ENCODE results near the gene OR2T11. TPM values are rescaled to one million over a fixed set of nuclear protein-coding genes. Genes with fewer than 3 reads are reported as not detected.

The OR2T11 gene
- total RNA-seq, 2 donors from 2014 or later = 0.26 TPM; not detected in 1

- Histone ChIP-seq H3K4me3 (no peak overlapping the region), H3K27ac (no peak overlapping the region), H3K9me3 (no peaks in the 10 kb centered on the region), H3K4me1 (no peaks in the 10 kb centered on the region), H3K36me3 (replicated peaks in 1 of 2; ENCODE audit: insufficient read depth in 1 of 2, low read depth in 2 of 2) (no peaks in the 10 kb centered on the region), H3K27me3 (no peaks in the 10 kb centered on the region)
- intact Hi-C loops (cut with DNase I) = no loop called here
- no peak for TF ChIP-seq POLR2A (IDR thresholded peaks at IDR 0.05)
- TF ChIP-seq, protein P1, sequence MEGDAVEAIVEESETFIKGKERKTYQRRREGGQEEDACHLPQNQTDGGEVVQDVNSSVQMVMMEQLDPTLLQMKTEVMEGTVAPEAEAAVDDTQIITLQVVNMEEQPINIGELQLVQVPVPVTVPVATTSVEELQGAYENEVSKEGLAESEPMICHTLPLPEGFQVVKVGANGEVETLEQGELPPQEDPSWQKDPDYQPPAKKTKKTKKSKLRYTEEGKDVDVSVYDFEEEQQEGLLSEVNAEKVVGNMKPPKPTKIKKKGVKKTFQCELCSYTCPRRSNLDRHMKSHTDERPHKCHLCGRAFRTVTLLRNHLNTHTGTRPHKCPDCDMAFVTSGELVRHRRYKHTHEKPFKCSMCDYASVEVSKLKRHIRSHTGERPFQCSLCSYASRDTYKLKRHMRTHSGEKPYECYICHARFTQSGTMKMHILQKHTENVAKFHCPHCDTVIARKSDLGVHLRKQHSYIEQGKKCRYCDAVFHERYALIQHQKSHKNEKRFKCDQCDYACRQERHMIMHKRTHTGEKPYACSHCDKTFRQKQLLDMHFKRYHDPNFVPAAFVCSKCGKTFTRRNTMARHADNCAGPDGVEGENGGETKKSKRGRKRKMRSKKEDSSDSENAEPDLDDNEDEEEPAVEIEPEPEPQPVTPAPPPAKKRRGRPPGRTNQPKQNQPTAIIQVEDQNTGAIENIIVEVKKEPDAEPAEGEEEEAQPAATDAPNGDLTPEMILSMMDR (IDR thresholded peaks at IDR 0.05) = no peak
- ATAC-seq (no peak), DNase-seq (no peak)
- WGBS, 2 donors = 47 to 53% methylated on average over 7 of the region's 7 CpGs
These were observed 13.1 kb downstream of the OR2T11 start for GRCh38 chr1:248621770-248622169.

GRCh38 chr1:248618878-248619277, 16.0 kb downstream of the OR2T11 start:
- H3K4me1 ChIP-seq = no peaks in the 10 kb centered on the region
- no peak overlapping the region for H3K27ac ChIP-seq
- intact Hi-C loops (cut with DNase I) = no loop called here
- no peak overlapping the region for H3K4me3 ChIP-seq
- H3K9me3 ChIP-seq = no peaks in the 10 kb centered on the region
- 0 to 3% methylated on average over 3 of the region's 3 CpGs for WGBS, 2 donors
- ATAC-seq (peak; percentile 55), DNase-seq (peak; percentile 49 to 79 (median 68))
- no peaks in the 10 kb centered on the region for H3K36me3 ChIP-seq (replicated peaks in 1 of 2; ENCODE audit: insufficient read depth in 1 of 2, low read depth in 2 of 2)
- no peak for TF ChIP-seq POLR2A (IDR thresholded peaks at IDR 0.05)
- TF ChIP-seq, protein P1 (IDR thresholded peaks at IDR 0.05) = peak in 6 of 7 experiments; percentile 41 to 67 (median 58)
- no peaks in the 10 kb centered on the region for H3K27me3 ChIP-seq

- no peak for DNase-seq
- Histone ChIP-seq H3K36me3 (replicated peaks in 1 of 2; ENCODE audit: insufficient read depth in 1 of 2, low read depth in 2 of 2) (no peaks in the 10 kb centered on the region), H3K27ac (no peak overlapping the region), H3K9me3 (no peaks in the 10 kb centered on the region), H3K27me3 (no peaks in the 10 kb centered on the region), H3K4me3 (no peak overlapping the region), H3K4me1 (no peaks in the 10 kb centered on the region)
- WGBS, 2 donors = 60 to 68% methylated on average over 7 of the region's 7 CpGs
- intact Hi-C loops (cut with DNase I) = no loop called here
- no peak for ATAC-seq
- TF ChIP-seq, protein P1 (IDR thresholded peaks at IDR 0.05) = no peak
- no peak for TF ChIP-seq POLR2A (IDR thresholded peaks at IDR 0.05)
These were observed 16.8 kb downstream of the OR2T11 start for GRCh38 chr1:248618119-248618518.

DNA sequence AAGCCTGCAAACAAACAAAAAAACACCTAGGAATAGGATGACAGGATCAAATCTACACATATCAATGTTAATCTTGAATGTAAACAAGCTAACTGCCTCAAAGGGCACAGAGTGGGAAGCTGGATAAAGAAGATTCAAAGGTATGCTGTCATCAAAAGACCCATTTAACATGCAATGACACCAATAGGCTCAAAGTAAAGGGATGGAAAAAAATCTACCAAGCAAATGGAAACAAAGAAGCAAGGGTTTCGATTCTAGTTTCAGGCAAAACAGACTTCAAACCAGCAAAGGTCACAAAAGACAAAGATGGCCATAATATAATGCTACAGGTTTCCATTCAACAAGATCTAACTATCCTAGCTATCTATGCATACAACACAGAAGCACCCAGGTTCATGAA, 21.1 kb downstream of the OR2T11 start:
- Histone ChIP-seq H3K27me3 (no peaks in the 10 kb centered on the region), H3K9me3 (no peaks in the 10 kb centered on the region), H3K36me3 (replicated peaks in 1 of 2; ENCODE audit: insufficient read depth in 1 of 2, low read depth in 2 of 2) (no peaks in the 10 kb centered on the region), H3K4me1 (no peaks in the 10 kb centered on the region), H3K4me3 (no peak overlapping the region), H3K27ac (no peak overlapping the region)
- WGBS, 2 donors = 67 to 70% methylated on average over 1 of the region's 1 CpG
- intact Hi-C loops (cut with DNase I) = no loop called here
- TF ChIP-seq, protein P1 (IDR thresholded peaks at IDR 0.05) = no peak
- TF ChIP-seq POLR2A (IDR thresholded peaks at IDR 0.05) = no peak
- DNase-seq (no peak), ATAC-seq (no peak)

GRCh38 chr1:248611883-248612414, 22.9 kb downstream of the OR2T11 start:
- ATAC-seq = no peak
- Histone ChIP-seq H3K27ac (no peak overlapping the region), H3K9me3 (no peaks in the 10 kb centered on the region), H3K36me3 (replicated peaks in 1 of 2; ENCODE audit: insufficient read depth in 1 of 2, low read depth in 2 of 2) (no peaks in the 10 kb centered on the region), H3K27me3 (no peaks in the 10 kb centered on the region), H3K4me1 (no peaks in the 10 kb centered on the region), H3K4me3 (no peak overlapping the region)
- no peak for DNase-seq
- no peak for TF ChIP-seq POLR2A (IDR thresholded peaks at IDR 0.05)
- TF ChIP-seq, protein P1 (IDR thresholded peaks at IDR 0.05) = no peak
- intact Hi-C loops (cut with DNase I) = no loop called here
- WGBS, 2 donors = 69 to 83% methylated on average over 3 to 4 of the region's 4 CpGs

Measured in body of pancreas (tissue), 4 donors.